Measurements from ENCODE around the gene C1orf159.

C1orf159 gene

GRCh38 chr1:1049318-1050165 is 66.3 kb downstream of the C1orf159 start:
- H2BK12ac ChIP-seq (ENCODE audit: low read length in 2 of 2), result no peak overlapping the region
- H3K4me2 ChIP-seq (ENCODE audit: low read length, poor library complexity, severe bottlenecking), result no peak overlapping the region
- no peak overlapping the region for H2BK120ac ChIP-seq (ENCODE audit: low read depth, low read length)
- H2AFZ ChIP-seq (ENCODE audit: low read depth, low read length), result no peak overlapping the region
- H4K8ac ChIP-seq (ENCODE audit: low read length), result no peak overlapping the region
- H3K27me3 ChIP-seq (ENCODE audit: control insufficient read depth in 1 of 2, insufficient read depth in 1 of 2, low read length in 2 of 2), result no peaks in the 10 kb centered on the region
- no peak overlapping the region for H3K27ac ChIP-seq (ENCODE audit: low read length, poor library complexity, severe bottlenecking)
- H3K9me3 ChIP-seq (ENCODE audit: control insufficient read depth, low read length), result no peaks in the 10 kb centered on the region
- H3K18ac ChIP-seq (ENCODE audit: low read depth in 1 of 2, low read length in 2 of 2), result no peak overlapping the region
- H3K9ac ChIP-seq (ENCODE audit: low read length), result no peak overlapping the region
- H3K14ac ChIP-seq (ENCODE audit: low read length in 2 of 2), result no peak overlapping the region
- H3K79me1 ChIP-seq (replicated peaks; ENCODE audit: low read length, poor library complexity, severe bottlenecking), result peaks cover 24% of the 10 kb centered on the region
- H3K23ac ChIP-seq (ENCODE audit: low read length in 2 of 2), result no peak overlapping the region
- H3K36me3 ChIP-seq (ENCODE audit: control insufficient read depth in 1 of 2, insufficient read depth in 2 of 2, low read depth in 1 of 2, low read length in 2 of 2), result peaks cover 0 to 100% of the 10 kb centered on the region in 2 experiments
- no peak overlapping the region for H3K4me3 ChIP-seq (ENCODE audit: insufficient read depth in 1 of 2, low read depth in 1 of 2, low read length in 2 of 2)
- H2BK15ac ChIP-seq (ENCODE audit: low read depth, poor library complexity, severe bottlenecking), result no peak overlapping the region
- no peak overlapping the region for H3K4ac ChIP-seq (ENCODE audit: low read depth in 1 of 2, low read length in 2 of 2)
- WGBS, result 95% methylated on average over 56 of the region's 57 CpGs
- H3K4me1 ChIP-seq (ENCODE audit: control insufficient read depth, insufficient read depth, low read depth, low read length), result peaks cover 11% of the 10 kb centered on the region
- no peak for DNase-seq
- no peak overlapping the region for H4K91ac ChIP-seq (ENCODE audit: low read length)
- no peak overlapping the region for H2AK5ac ChIP-seq (ENCODE audit: low read length, severe bottlenecking)
- no peak overlapping the region for H2BK5ac ChIP-seq (ENCODE audit: low read depth, low read length, poor library complexity, severe bottlenecking)

- 98% methylated on average over 9 of the region's 28 CpGs for WGBS
These were observed 67.1 kb downstream of the C1orf159 start for GRCh38 chr1:1048765-1049164.

GRCh38 chr1:1047963-1048362 is 67.9 kb downstream of the C1orf159 start:
- Histone ChIP-seq H2BK12ac (ENCODE audit: low read length in 2 of 2) (no peak overlapping the region), H2AFZ (ENCODE audit: low read depth, low read length) (no peak overlapping the region), H2BK5ac (ENCODE audit: low read depth, low read length, poor library complexity, severe bottlenecking) (no peak overlapping the region), H3K9me3 (ENCODE audit: control insufficient read depth, low read length) (no peaks in the 10 kb centered on the region), H3K23ac (ENCODE audit: low read length in 2 of 2) (no peak overlapping the region), H4K91ac (ENCODE audit: low read length) (no peak overlapping the region), H3K14ac (ENCODE audit: low read length in 2 of 2) (no peak overlapping the region), H3K9ac (ENCODE audit: low read length) (no peak overlapping the region), H3K4me2 (ENCODE audit: low read length, poor library complexity, severe bottlenecking) (no peak overlapping the region), H3K18ac (ENCODE audit: low read depth in 1 of 2, low read length in 2 of 2) (no peak overlapping the region), H3K79me1 (replicated peaks; ENCODE audit: low read length, poor library complexity, severe bottlenecking) (peaks cover 29% of the 10 kb centered on the region), H3K4me1 (ENCODE audit: control insufficient read depth, insufficient read depth, low read depth, low read length) (no peaks in the 10 kb centered on the region), H3K27me3 (ENCODE audit: control insufficient read depth in 1 of 2, insufficient read depth in 1 of 2, low read length in 2 of 2) (no peaks in the 10 kb centered on the region), H3K27ac (ENCODE audit: low read length, poor library complexity, severe bottlenecking) (no peak overlapping the region), H2BK120ac (ENCODE audit: low read depth, low read length) (no peak overlapping the region), H2AK5ac (ENCODE audit: low read length, severe bottlenecking) (no peak overlapping the region), H2BK15ac (ENCODE audit: low read depth, poor library complexity, severe bottlenecking) (no peak overlapping the region), H3K36me3 (ENCODE audit: control insufficient read depth in 1 of 2, insufficient read depth in 2 of 2, low read depth in 1 of 2, low read length in 2 of 2) (peaks cover 0 to 100% of the 10 kb centered on the region in 2 experiments), H4K8ac (ENCODE audit: low read length) (no peak overlapping the region), H3K4ac (ENCODE audit: low read depth in 1 of 2, low read length in 2 of 2) (no peak overlapping the region), H3K4me3 (ENCODE audit: insufficient read depth in 1 of 2, low read depth in 1 of 2, low read length in 2 of 2) (no peak overlapping the region)
- WGBS, result 94% methylated on average over 25 of the region's 25 CpGs
- no peak for DNase-seq

More at GRCh38 chr1:1048765-1049164, 67.1 kb downstream of the C1orf159 start:
- peaks cover 4% of the 10 kb centered on the region for H3K4me1 ChIP-seq (ENCODE audit: control insufficient read depth, insufficient read depth, low read depth, low read length)
- no peaks in the 10 kb centered on the region for H3K27me3 ChIP-seq (ENCODE audit: control insufficient read depth in 1 of 2, insufficient read depth in 1 of 2, low read length in 2 of 2)
- H2BK12ac ChIP-seq (ENCODE audit: low read length in 2 of 2), result no peak overlapping the region
- peaks cover 0 to 100% of the 10 kb centered on the region in 2 experiments for H3K36me3 ChIP-seq (ENCODE audit: control insufficient read depth in 1 of 2, insufficient read depth in 2 of 2, low read depth in 1 of 2, low read length in 2 of 2)
- no peak overlapping the region for H4K91ac ChIP-seq (ENCODE audit: low read length)
- no peak overlapping the region for H2AK5ac ChIP-seq (ENCODE audit: low read length, severe bottlenecking)
- peaks cover 27% of the 10 kb centered on the region for H3K79me1 ChIP-seq (replicated peaks; ENCODE audit: low read length, poor library complexity, severe bottlenecking)
- no peak overlapping the region for H3K18ac ChIP-seq (ENCODE audit: low read depth in 1 of 2, low read length in 2 of 2)
- H3K4me2 ChIP-seq (ENCODE audit: low read length, poor library complexity, severe bottlenecking), result no peak overlapping the region
- H2AFZ ChIP-seq (ENCODE audit: low read depth, low read length), result no peak overlapping the region
- H2BK5ac ChIP-seq (ENCODE audit: low read depth, low read length, poor library complexity, severe bottlenecking), result no peak overlapping the region
- H2BK120ac ChIP-seq (ENCODE audit: low read depth, low read length), result no peak overlapping the region
- no peak overlapping the region for H2BK15ac ChIP-seq (ENCODE audit: low read depth, poor library complexity, severe bottlenecking)
- H3K27ac ChIP-seq (ENCODE audit: low read length, poor library complexity, severe bottlenecking), result no peak overlapping the region
- no peaks in the 10 kb centered on the region for H3K9me3 ChIP-seq (ENCODE audit: control insufficient read depth, low read length)
- no peak overlapping the region for H3K14ac ChIP-seq (ENCODE audit: low read length in 2 of 2)
- DNase-seq, result no peak
- no peak overlapping the region for H3K4me3 ChIP-seq (ENCODE audit: insufficient read depth in 1 of 2, low read depth in 1 of 2, low read length in 2 of 2)
- no peak overlapping the region for H3K9ac ChIP-seq (ENCODE audit: low read length)
- no peak overlapping the region for H3K23ac ChIP-seq (ENCODE audit: low read length in 2 of 2)
- H4K8ac ChIP-seq (ENCODE audit: low read length), result no peak overlapping the region
- H3K4ac ChIP-seq (ENCODE audit: low read depth in 1 of 2, low read length in 2 of 2), result no peak overlapping the region

- Histone ChIP-seq H4K8ac (ENCODE audit: low read length) (no peak overlapping the region), H2BK5ac (ENCODE audit: low read depth, low read length, poor library complexity, severe bottlenecking) (no peak overlapping the region), H2AFZ (ENCODE audit: low read depth, low read length) (no peak overlapping the region), H3K27me3 (ENCODE audit: control insufficient read depth in 1 of 2, insufficient read depth in 1 of 2, low read length in 2 of 2) (no peaks in the 10 kb centered on the region), H3K4me2 (ENCODE audit: low read length, poor library complexity, severe bottlenecking) (no peak overlapping the region), H2BK12ac (ENCODE audit: low read length in 2 of 2) (no peak overlapping the region), H2AK5ac (ENCODE audit: low read length, severe bottlenecking) (no peak overlapping the region), H2BK15ac (ENCODE audit: low read depth, poor library complexity, severe bottlenecking) (no peak overlapping the region), H3K9me3 (ENCODE audit: control insufficient read depth, low read length) (no peaks in the 10 kb centered on the region), H3K4ac (ENCODE audit: low read depth in 1 of 2, low read length in 2 of 2) (no peak overlapping the region), H3K79me1 (replicated peaks; ENCODE audit: low read length, poor library complexity, severe bottlenecking) (peaks cover 32% of the 10 kb centered on the region), H2BK120ac (ENCODE audit: low read depth, low read length) (no peak overlapping the region), H3K27ac (ENCODE audit: low read length, poor library complexity, severe bottlenecking) (no peak overlapping the region), H3K14ac (ENCODE audit: low read length in 2 of 2) (no peak overlapping the region), H3K36me3 (ENCODE audit: control insufficient read depth in 1 of 2, insufficient read depth in 2 of 2, low read depth in 1 of 2, low read length in 2 of 2) (peaks cover 0 to 100% of the 10 kb centered on the region in 2 experiments), H3K4me3 (ENCODE audit: insufficient read depth in 1 of 2, low read depth in 1 of 2, low read length in 2 of 2) (no peak overlapping the region), H3K4me1 (ENCODE audit: control insufficient read depth, insufficient read depth, low read depth, low read length) (peaks cover 3% of the 10 kb centered on the region), H3K9ac (ENCODE audit: low read length) (no peak overlapping the region), H3K18ac (ENCODE audit: low read depth in 1 of 2, low read length in 2 of 2) (no peak overlapping the region), H3K23ac (ENCODE audit: low read length in 2 of 2) (no peak overlapping the region), H4K91ac (ENCODE audit: low read length) (no peak overlapping the region)
- 97% methylated on average over 19 of the region's 19 CpGs for WGBS
- DNase-seq, result no peak
These were observed 68.5 kb downstream of the C1orf159 start for GRCh38 chr1:1047407-1047806.
